K562 (cell line): ENCODE measurements around the gene GZMH.

ENCODE experiments used
- CC2D1A ChIP-seq: fragments of 450-650 bp; IDR thresholded peaks from 2 replicates; pipeline ENCODE4 v1.6.1; 2017; ENCODE audit warnings: mild to moderate bottlenecking
- GTF2F1 ChIP-seq: IDR thresholded peaks from 2 replicates; pipeline ENCODE4 v1.6.1; 2011; ENCODE audit warnings: low read depth, low read length, improper control_type of control experiment
- JUNB ChIP-seq: fragments of 450-650 bp; formaldehyde crosslinking; conservative IDR thresholded peaks from 2 replicates; pipeline ENCODE4 v1.4.0; 2020; ENCODE audit warnings: mild to moderate bottlenecking
- REST ChIP-seq, 2 experiments: fragments of 450-650 bp; formaldehyde crosslinking in 1 of 2; IDR thresholded peaks; 2 replicates each; pipeline versions ENCODE4 v1.4.0 to v1.6.1; 2014 to 2020; ENCODE audit warnings: mild to moderate bottlenecking in 2 of 2, borderline replicate concordance in 1 of 2, low read depth in 1 of 2
- SIN3A ChIP-seq, 2 experiments: fragments of 150-350 bp in 1 of 2; IDR thresholded peaks; 2 replicates each; pipeline ENCODE4 v1.6.1; 2011 to 2016; ENCODE audit warnings: borderline replicate concordance in 2 of 2, low read depth in 2 of 2, low read length in 2 of 2, mild to moderate bottlenecking in 2 of 2, moderate library complexity in 2 of 2; ENCODE audit not compliant: control insufficient read depth in 1 of 2
- SMAD3 ChIP-seq: fragments of 450-650 bp; formaldehyde crosslinking; conservative IDR thresholded peaks from 2 replicates; pipeline ENCODE4 v1.4.0; 2020; ENCODE audit warnings: mild to moderate bottlenecking
- ZNF121 ChIP-seq: sonication (generic); formaldehyde crosslinking; conservative IDR thresholded peaks from 2 replicates; pipeline ENCODE4 v1.8.0; 2022; ENCODE audit warnings: missing genetic modification reagents
- TF ChIP-seq, protein P1 (sequence below): sonication (generic); formaldehyde crosslinking; IDR thresholded peaks from 2 replicates; pipeline ENCODE4 v1.9.0; 2022; ENCODE audit warnings: mild to moderate bottlenecking, missing genetic modification reagents
- TF ChIP-seq, protein P2 (sequence below): fragments of 250-450 bp; sonication (Bioruptor Pico); IDR thresholded peaks from 2 replicates; pipeline ENCODE4 v1.5.0; 2021
- TF ChIP-seq, protein P3 (sequence below), 3 experiments: IDR thresholded peaks in 2 of 3; conservative IDR thresholded peaks in 1 of 3; 2 replicates each; pipeline ENCODE4 v1.5.1; 2011 to 2012; ENCODE audit warnings: low read length in 3 of 3, mild to moderate bottlenecking in 3 of 3, control low read depth in 2 of 3, improper control_type of control experiment in 1 of 3, inconsistent platforms in 1 of 3, low read depth in 1 of 3, mixed read lengths in 1 of 3, moderate library complexity in 1 of 3; ENCODE audit not compliant: insufficient read depth in 2 of 3

DNA sequence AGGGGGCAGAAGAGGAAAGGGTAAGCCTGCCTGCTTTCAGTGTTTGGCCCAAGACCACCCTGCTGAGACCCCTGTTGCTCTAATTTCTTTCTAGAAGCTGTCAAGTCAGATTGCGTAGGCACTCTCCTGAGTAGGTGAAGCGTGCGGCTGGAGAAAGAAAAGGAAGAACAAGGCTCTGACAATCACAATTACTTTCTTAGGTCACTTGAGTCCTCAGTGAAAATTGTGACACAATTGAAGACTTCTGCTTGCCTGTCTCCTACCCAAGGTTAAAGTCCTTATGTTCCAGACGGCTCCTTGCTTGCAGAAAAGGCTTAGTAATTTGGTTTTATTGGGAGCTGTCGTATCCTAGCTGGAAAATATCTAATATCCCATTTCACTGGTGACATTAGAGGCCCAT is 32.7 kb downstream of the GZMH start:
- TF ChIP-seq, protein P1, sequence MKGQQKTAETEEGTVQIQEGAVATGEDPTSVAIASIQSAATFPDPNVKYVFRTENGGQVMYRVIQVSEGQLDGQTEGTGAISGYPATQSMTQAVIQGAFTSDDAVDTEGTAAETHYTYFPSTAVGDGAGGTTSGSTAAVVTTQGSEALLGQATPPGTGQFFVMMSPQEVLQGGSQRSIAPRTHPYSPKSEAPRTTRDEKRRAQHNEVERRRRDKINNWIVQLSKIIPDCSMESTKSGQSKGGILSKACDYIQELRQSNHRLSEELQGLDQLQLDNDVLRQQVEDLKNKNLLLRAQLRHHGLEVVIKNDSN (CRISPR knock-in tag): no peak
- no peak for TF ChIP-seq CC2D1A
- no peak for TF ChIP-seq REST (IDR thresholded peaks at IDR 0.05; ENCODE audit: borderline replicate concordance)
- TF ChIP-seq REST (CRISPR knock-in tag; IDR thresholded peaks at IDR 0.05; ENCODE audit: low read depth): no peak
- TF ChIP-seq, protein P2, sequence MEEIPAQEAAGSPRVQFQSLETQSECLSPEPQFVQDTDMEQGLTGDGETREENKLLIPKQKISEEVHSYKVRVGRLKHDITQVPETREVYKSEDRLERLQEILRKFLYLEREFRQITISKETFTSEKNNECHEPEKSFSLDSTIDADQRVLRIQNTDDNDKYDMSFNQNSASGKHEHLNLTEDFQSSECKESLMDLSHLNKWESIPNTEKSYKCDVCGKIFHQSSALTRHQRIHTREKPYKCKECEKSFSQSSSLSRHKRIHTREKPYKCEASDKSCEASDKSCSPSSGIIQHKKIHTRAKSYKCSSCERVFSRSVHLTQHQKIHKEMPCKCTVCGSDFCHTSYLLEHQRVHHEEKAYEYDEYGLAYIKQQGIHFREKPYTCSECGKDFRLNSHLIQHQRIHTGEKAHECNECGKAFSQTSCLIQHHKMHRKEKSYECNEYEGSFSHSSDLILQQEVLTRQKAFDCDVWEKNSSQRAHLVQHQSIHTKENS (CRISPR knock-in tag): no peak
- no peak for TF ChIP-seq GTF2F1
- no peak for TF ChIP-seq SIN3A (IDR thresholded peaks at IDR 0.05; ENCODE audit: borderline replicate concordance in 2 of 2, control insufficient read depth in 1 of 2, low read depth in 2 of 2, low read length in 2 of 2)
- no peak for TF ChIP-seq SMAD3 (CRISPR knock-in tag)
- TF ChIP-seq ZNF121 (CRISPR knock-in tag): no peak
- TF ChIP-seq, protein P3, sequence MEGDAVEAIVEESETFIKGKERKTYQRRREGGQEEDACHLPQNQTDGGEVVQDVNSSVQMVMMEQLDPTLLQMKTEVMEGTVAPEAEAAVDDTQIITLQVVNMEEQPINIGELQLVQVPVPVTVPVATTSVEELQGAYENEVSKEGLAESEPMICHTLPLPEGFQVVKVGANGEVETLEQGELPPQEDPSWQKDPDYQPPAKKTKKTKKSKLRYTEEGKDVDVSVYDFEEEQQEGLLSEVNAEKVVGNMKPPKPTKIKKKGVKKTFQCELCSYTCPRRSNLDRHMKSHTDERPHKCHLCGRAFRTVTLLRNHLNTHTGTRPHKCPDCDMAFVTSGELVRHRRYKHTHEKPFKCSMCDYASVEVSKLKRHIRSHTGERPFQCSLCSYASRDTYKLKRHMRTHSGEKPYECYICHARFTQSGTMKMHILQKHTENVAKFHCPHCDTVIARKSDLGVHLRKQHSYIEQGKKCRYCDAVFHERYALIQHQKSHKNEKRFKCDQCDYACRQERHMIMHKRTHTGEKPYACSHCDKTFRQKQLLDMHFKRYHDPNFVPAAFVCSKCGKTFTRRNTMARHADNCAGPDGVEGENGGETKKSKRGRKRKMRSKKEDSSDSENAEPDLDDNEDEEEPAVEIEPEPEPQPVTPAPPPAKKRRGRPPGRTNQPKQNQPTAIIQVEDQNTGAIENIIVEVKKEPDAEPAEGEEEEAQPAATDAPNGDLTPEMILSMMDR (IDR thresholded peaks at IDR 0.05 in 2 of 3, conservative IDR thresholded peaks at IDR 0.05 in 1 of 3; ENCODE audit: insufficient read depth in 2 of 3, low read depth in 1 of 3, low read length in 3 of 3): no peak
- no peak for TF ChIP-seq JUNB (CRISPR knock-in tag)
